Measurements from ENCODE around the gene KXD1.
"Not testable (repeated sequence)": the region's sequence is repeated elsewhere in the genome, so short reads cannot be mapped to it uniquely, and the experiment has no call there.

The KXD1 gene

GRCh38 chr19:18599485-18599884 lies 41.8 kb downstream of the KXD1 start:
- in situ Hi-C loops (cut with HindIII; ENCODE audit: low sequenced_read_pairs), result no loop called here

- in situ Hi-C loops (cut with HindIII; ENCODE audit: low sequenced_read_pairs), result not testable (repeated sequence)
These were observed 43.2 kb downstream of the KXD1 start for GRCh38 chr19:18600692-18601397.

- in situ Hi-C loops (cut with HindIII; ENCODE audit: low sequenced_read_pairs), result no loop called here
These were observed 44.2 kb downstream of the KXD1 start for GRCh38 chr19:18601875-18602274.

GRCh38 chr19:18603255-18603957 lies 45.7 kb downstream of the KXD1 start:
- in situ Hi-C loops (cut with HindIII; ENCODE audit: low sequenced_read_pairs), result no loop called here

GRCh38 chr19:18603958-18604819 lies 46.5 kb downstream of the KXD1 start:
- in situ Hi-C loops (cut with HindIII; ENCODE audit: low sequenced_read_pairs), result no loop called here

GRCh38 chr19:18604820-18605159 lies 47.1 kb downstream of the KXD1 start:
- in situ Hi-C loops (cut with HindIII; ENCODE audit: low sequenced_read_pairs), result no loop called here

GRCh38 chr19:18605196-18605545 lies 47.5 kb downstream of the KXD1 start:
- in situ Hi-C loops (cut with HindIII; ENCODE audit: low sequenced_read_pairs), result no loop called here

- in situ Hi-C loops (cut with HindIII; ENCODE audit: low sequenced_read_pairs), result no loop called here
These were observed 48.0 kb downstream of the KXD1 start for GRCh38 chr19:18605546-18606280.

- in situ Hi-C loops (cut with HindIII; ENCODE audit: low sequenced_read_pairs), result no loop called here
These were observed 48.9 kb downstream of the KXD1 start, which contains the start of gene CRLF1 for GRCh38 chr19:18606281-18607225. CRLF1 (minus strand) TSS chr19:18606799; CDS start chr19:18606656, 143 bp downstream.

GRCh38 chr19:18607226-18608101 lies 49.8 kb downstream of the KXD1 start:
- in situ Hi-C loops (cut with HindIII; ENCODE audit: low sequenced_read_pairs), result no loop called here

- in situ Hi-C loops (cut with HindIII; ENCODE audit: low sequenced_read_pairs), result no loop called here
These were observed 50.6 kb downstream of the KXD1 start for GRCh38 chr19:18608102-18608804.

GRCh38 chr19:18608805-18609716 lies 51.4 kb downstream of the KXD1 start:
- in situ Hi-C loops (cut with HindIII; ENCODE audit: low sequenced_read_pairs), result no loop called here

GRCh38 chr19:18609717-18610051 lies 52.0 kb downstream of the KXD1 start:
- in situ Hi-C loops (cut with HindIII; ENCODE audit: low sequenced_read_pairs), result no loop called here

GRCh38 chr19:18610245-18610555 lies 52.5 kb downstream of the KXD1 start:
- in situ Hi-C loops (cut with HindIII; ENCODE audit: low sequenced_read_pairs), result no loop called here

- in situ Hi-C loops (cut with HindIII; ENCODE audit: low sequenced_read_pairs), result no loop called here
These were observed 53.1 kb downstream of the KXD1 start for GRCh38 chr19:18610556-18611326.

GRCh38 chr19:18611327-18612050 lies 53.8 kb downstream of the KXD1 start:
- in situ Hi-C loops (cut with HindIII; ENCODE audit: low sequenced_read_pairs), result no loop called here
